ENCODE results near the gene MCMBP.
"Not testable (repeated sequence)": the region's sequence is repeated elsewhere in the genome, so short reads cannot be mapped to it uniquely, and the experiment has no call there.

MCMBP gene

GRCh38 chr10:119829429-119829828, 43.2 kb downstream of the MCMBP start:
- no peak for DNase-seq (ENCODE audit: low spot score)

- DNase-seq (ENCODE audit: low spot score) = no peak
These were observed 45.2 kb downstream of the MCMBP start for GRCh38 chr10:119827430-119827829.

GRCh38 chr10:119826771-119827170, 45.9 kb downstream of the MCMBP start:
- DNase-seq (ENCODE audit: low spot score) = no peak

GRCh38 chr10:119824299-119824698, 48.3 kb downstream of the MCMBP start:
- DNase-seq (ENCODE audit: low spot score) = no peak

- DNase-seq (ENCODE audit: low spot score) = no peak
These were observed 51.5 kb downstream of the MCMBP start for GRCh38 chr10:119821182-119821581.

- no peak for DNase-seq (ENCODE audit: low spot score)
These were observed 53.8 kb downstream of the MCMBP start for GRCh38 chr10:119818889-119819270.

GRCh38 chr10:119817991-119818888, 54.4 kb downstream of the MCMBP start:
- no peak for DNase-seq (ENCODE audit: low spot score)

- DNase-seq (ENCODE audit: low spot score) = no peak
These were observed 57.0 kb downstream of the MCMBP start for GRCh38 chr10:119815671-119816070.

GRCh38 chr10:119812684-119813083, 60.0 kb downstream of the MCMBP start:
- DNase-seq (ENCODE audit: low spot score) = no peak

GRCh38 chr10:119811122-119811521, 61.5 kb downstream of the MCMBP start:
- no peak for DNase-seq (ENCODE audit: low spot score)

GRCh38 chr10:119807960-119808697, 64.5 kb downstream of the MCMBP start:
- no peak for DNase-seq (ENCODE audit: low spot score)

GRCh38 chr10:119806334-119807130, 66.1 kb downstream of the MCMBP start:
- DNase-seq (ENCODE audit: low spot score) = no peak

GRCh38 chr10:119805702-119806230, 66.9 kb downstream of the MCMBP start:
- DNase-seq (ENCODE audit: low spot score) = no peak

GRCh38 chr10:119803264-119803663, 69.4 kb downstream of the MCMBP start:
- no peak for DNase-seq (ENCODE audit: low spot score)

- no peak for DNase-seq (ENCODE audit: low spot score)
These were observed 70.6 kb downstream of the MCMBP start for GRCh38 chr10:119801998-119802538.

- no peak for DNase-seq (ENCODE audit: low spot score)
These were observed 71.5 kb downstream of the MCMBP start for GRCh38 chr10:119801176-119801575.

- no peak for DNase-seq (ENCODE audit: low spot score)
These were observed 76.6 kb downstream of the MCMBP start for GRCh38 chr10:119796039-119796438.

- not testable (repeated sequence) for DNase-seq (ENCODE audit: low spot score)
These were observed 77.5 kb downstream of the MCMBP start for GRCh38 chr10:119795101-119795500.

GRCh38 chr10:119786117-119786769, 86.4 kb downstream of the MCMBP start:
- no peak for DNase-seq (ENCODE audit: low spot score)

GRCh38 chr10:119784340-119785067, 88.1 kb downstream of the MCMBP start:
- DNase-seq (ENCODE audit: low spot score) = no peak

- DNase-seq (ENCODE audit: low spot score) = no peak
These were observed 89.0 kb downstream of the MCMBP start for GRCh38 chr10:119783665-119784027.
